HUES64 (cell line): ENCODE measurements around the gene DHX29. TPM values are rescaled to one million over a fixed set of nuclear protein-coding genes. Genes with fewer than 3 reads are reported as not detected.

Source experiments
- H3K27ac ChIP-seq: 2 replicates; pipeline ENCODE4 v1.7.0; 2013; ENCODE audit warnings: low read depth, low read length, inconsistent platforms
- H3K27me3 ChIP-seq: 2 replicates; pipeline ENCODE4 v1.6.1; 2013; ENCODE audit warnings: mild to moderate bottlenecking, low read length; ENCODE audit not compliant: insufficient read depth
- H3K36me3 ChIP-seq: 2 replicates; pipeline ENCODE4 v1.6.1; 2013; ENCODE audit warnings: mild to moderate bottlenecking, low read length; ENCODE audit not compliant: insufficient read depth
- H3K4me1 ChIP-seq: 2 replicates; pipeline ENCODE4 v1.6.1; 2013; ENCODE audit warnings: mild to moderate bottlenecking, low read length, moderate library complexity; ENCODE audit not compliant: insufficient read depth
- H3K4me3 ChIP-seq: 2 replicates; pipeline ENCODE4 v1.5.1; 2013; ENCODE audit warnings: mild to moderate bottlenecking, low read length, moderate library complexity
- H3K9ac ChIP-seq: 2 replicates; pipeline ENCODE4 v1.6.1; 2013; ENCODE audit warnings: mild to moderate bottlenecking, low read depth, low read length
- H3K9me3 ChIP-seq: 2 replicates; pipeline ENCODE4 v1.6.1; 2013; ENCODE audit warnings: low read depth, low read length; ENCODE audit not compliant: insufficient read depth
- WGBS: fragments of 150-250, 120-280 bp; methylation state at CpG from one replicate; pipeline ENCODE4 v1.1.7; 2013; ENCODE audit warnings: missing lambda C conversion rate; 5-methylcytosine and 5-hydroxymethylcytosine counted together
- polyA plus RNA-seq, 2 experiments: library from polyadenylated mRNA; stranded (reverse); fragments of 50-300 nt; gene quantifications; one replicate each; pipeline ENCODE4 v1.2.3, GENCODE V29; 2013

The DHX29 gene
- polyA plus RNA-seq (2013, experiment 1 of 2) = 27.7 TPM
- 24.1 TPM for polyA plus RNA-seq (2013, experiment 2 of 2)

DNA sequence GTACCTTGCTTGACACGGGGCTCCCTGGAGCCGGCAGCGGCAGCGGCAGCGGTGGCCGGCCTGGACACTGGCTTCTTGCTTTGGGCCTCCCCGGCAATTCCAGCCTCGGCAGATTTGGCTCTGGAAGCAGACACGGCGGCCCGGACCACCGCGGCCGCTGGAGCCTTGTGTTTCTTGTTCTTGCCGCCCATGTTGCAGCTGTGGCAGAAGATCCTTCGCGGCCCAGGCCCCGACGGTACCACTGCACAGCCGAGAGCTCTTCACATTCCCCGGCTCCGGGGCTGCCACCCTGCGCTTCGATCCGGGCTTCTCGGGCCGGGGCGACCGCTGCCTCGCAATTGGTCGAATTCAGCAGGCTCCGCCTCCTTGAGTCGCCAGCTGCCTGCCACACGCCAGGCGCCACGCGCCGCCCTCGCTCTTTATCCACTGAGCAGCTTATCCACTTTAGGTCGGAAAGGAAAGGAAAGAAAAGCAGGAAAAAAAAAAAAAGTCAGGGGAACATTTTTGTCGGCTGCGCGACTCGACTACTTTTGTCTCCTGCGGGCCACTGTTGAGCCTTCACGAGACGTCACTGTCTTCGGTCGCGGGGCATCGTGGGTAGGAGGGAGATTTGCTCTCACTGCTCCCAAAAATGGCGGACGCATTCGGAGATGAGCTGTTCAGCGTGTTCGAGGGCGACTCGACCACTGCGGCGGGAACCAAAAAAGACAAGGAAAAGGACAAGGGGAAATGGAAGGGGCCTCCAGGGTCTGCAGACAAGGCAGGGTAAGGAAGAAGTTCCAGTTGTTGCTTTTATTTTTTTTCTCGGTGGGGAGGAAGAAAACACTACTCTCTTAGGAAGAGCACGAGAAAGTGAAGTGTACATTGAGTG lies at the start of gene DHX29, which contains the start of gene MTREX:
TSS of gene DHX29 (minus strand) at position 312 of the 871 bp plus-strand sequence. CDS start at position 191, 121 bp downstream.
TSS of gene MTREX (plus strand) at position 607 of the 871 bp plus-strand sequence. CDS start at position 632, 25 bp downstream.
- WGBS = under 1% methylated on average over 62 of the region's 62 CpGs
- Histone ChIP-seq H3K27ac (peak within 1 kb of the TSS; percentile 91), H3K36me3 (peaks cover 18% of the 10 kb centered on the region), H3K4me1 (peaks cover 17% of the 10 kb centered on the region), H3K9me3 (no peaks in the 10 kb centered on the region), H3K27me3 (no peaks in the 10 kb centered on the region), H3K9ac (peak within 1 kb of the TSS; percentile 96), H3K4me3 (peak within 1 kb of the TSS; percentile 86)

DNA sequence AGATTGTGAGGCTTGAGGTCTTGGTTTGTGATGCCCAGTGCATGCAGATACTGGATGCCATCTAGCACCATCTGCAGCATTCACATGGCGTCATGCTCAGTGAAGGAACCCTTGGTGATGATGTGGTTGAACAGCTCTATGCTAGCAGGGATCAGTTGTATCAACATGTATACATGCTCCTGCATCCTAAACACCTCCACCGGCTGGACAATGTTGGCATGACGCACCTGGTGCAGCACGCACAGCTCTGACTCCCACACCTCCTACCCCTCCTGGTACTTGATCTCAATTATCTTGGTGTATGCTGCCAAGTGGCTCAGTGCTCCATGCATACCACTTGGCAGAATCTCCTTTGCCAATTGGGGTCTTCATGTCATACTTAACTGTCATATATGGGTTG lies 49.4 kb upstream of the DHX29 start:
- no peaks in the 10 kb centered on the region for H3K4me1 ChIP-seq
- peaks cover 87% of the 10 kb centered on the region for H3K36me3 ChIP-seq
- no peak overlapping the region for H3K4me3 ChIP-seq
- no peaks in the 10 kb centered on the region for H3K27me3 ChIP-seq
- no peak overlapping the region for H3K9ac ChIP-seq
- WGBS = 93% methylated on average over 4 of the region's 4 CpGs
- no peaks in the 10 kb centered on the region for H3K9me3 ChIP-seq
- H3K27ac ChIP-seq = no peak overlapping the region

DNA sequence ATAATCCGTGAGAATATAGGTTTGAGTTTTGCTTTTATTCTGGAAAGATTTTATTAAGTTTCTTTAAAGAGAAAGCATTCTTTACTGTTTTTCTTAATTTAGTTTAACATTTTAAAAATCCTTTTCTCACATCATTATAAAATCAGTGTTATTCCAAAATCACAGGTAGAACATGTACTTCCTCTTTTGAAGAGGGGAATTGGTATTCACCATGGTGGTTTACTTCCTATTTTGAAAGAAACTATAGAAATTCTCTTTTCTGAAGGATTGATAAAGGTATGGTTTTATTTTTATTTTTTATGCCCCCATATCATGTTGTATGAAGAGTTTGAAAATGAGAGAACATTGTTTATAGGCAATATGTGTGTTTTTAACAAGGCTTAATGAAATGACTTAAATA lies 43.3 kb upstream of the DHX29 start:
- H3K36me3 ChIP-seq = peaks cover 100% of the 10 kb centered on the region
- H3K4me1 ChIP-seq = no peaks in the 10 kb centered on the region
- H3K9ac ChIP-seq = no peak overlapping the region
- WGBS = no CpG with 5 or more reads among the region's 1 CpG
- peaks cover 5% of the 10 kb centered on the region; the same call in 1 of the 2 replicates for H3K9me3 ChIP-seq
- no peak overlapping the region for H3K4me3 ChIP-seq
- no peaks in the 10 kb centered on the region for H3K27me3 ChIP-seq
- H3K27ac ChIP-seq = no peak overlapping the region

- Histone ChIP-seq H3K36me3 (peaks cover 97% of the 10 kb centered on the region), H3K9ac (no peak overlapping the region), H3K4me3 (no peak overlapping the region), H3K9me3 (peaks cover 11% of the 10 kb centered on the region; the same call in 1 of the 2 replicates), H3K27ac (no peak overlapping the region), H3K27me3 (no peaks in the 10 kb centered on the region), H3K4me1 (no peaks in the 10 kb centered on the region)
- 95% methylated on average over 3 of the region's 3 CpGs for WGBS
Observed at GRCh38 chr5:55347786-55348185, 40.3 kb upstream of the DHX29 start.

- Histone ChIP-seq H3K4me1 (no peaks in the 10 kb centered on the region), H3K27ac (no peak overlapping the region), H3K4me3 (no peak overlapping the region), H3K9ac (no peak overlapping the region), H3K36me3 (peaks cover 95% of the 10 kb centered on the region), H3K9me3 (peaks cover 11% of the 10 kb centered on the region; the same call in 1 of the 2 replicates), H3K27me3 (no peaks in the 10 kb centered on the region)
- WGBS = 96% methylated on average over 4 of the region's 4 CpGs
Observed at GRCh38 chr5:55345327-55345726, 37.8 kb upstream of the DHX29 start.

DNA sequence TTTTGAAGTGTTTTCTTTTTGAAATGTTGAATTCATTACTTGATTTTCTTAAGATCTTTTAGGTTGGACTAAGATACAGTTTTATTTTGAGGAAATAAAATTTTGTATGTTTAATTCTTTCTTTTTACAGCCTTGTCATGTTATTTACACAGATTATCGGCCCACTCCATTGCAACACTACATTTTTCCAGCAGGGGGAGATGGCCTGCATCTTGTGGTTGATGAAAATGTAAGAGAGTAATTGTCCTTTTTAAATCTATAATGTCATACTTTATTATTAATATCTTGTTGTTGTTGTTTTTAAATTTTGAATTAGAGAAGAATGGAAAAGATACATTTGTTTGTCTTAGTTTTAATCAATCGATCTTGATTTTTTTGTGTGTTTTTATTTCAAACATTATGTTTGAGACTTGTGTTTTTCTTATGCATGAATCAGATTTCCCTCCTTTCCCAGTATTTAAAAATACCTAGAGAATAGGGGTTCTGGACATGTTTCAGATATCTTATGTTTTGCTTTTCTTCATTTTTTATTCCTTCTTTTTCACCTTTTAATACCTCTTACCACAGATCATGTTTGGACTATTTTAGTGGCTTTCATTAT lies 37.0 kb upstream of the DHX29 start:
- no peaks in the 10 kb centered on the region for H3K4me1 ChIP-seq
- peaks cover 11% of the 10 kb centered on the region; the same call in 1 of the 2 replicates for H3K9me3 ChIP-seq
- H3K27ac ChIP-seq = no peak overlapping the region
- H3K27me3 ChIP-seq = no peaks in the 10 kb centered on the region
- H3K36me3 ChIP-seq = peaks cover 95% of the 10 kb centered on the region
- no peak overlapping the region for H3K4me3 ChIP-seq
- H3K9ac ChIP-seq = no peak overlapping the region
- WGBS = 90% methylated on average over 1 of the region's 2 CpGs

GRCh38 chr5:55343609-55344008 lies 36.1 kb upstream of the DHX29 start:
- no peaks in the 10 kb centered on the region for H3K4me1 ChIP-seq
- no peak overlapping the region for H3K4me3 ChIP-seq
- H3K27me3 ChIP-seq = no peaks in the 10 kb centered on the region
- no peak overlapping the region for H3K27ac ChIP-seq
- peaks cover 93% of the 10 kb centered on the region for H3K36me3 ChIP-seq
- H3K9ac ChIP-seq = no peak overlapping the region
- peaks cover 11% of the 10 kb centered on the region; the same call in 1 of the 2 replicates for H3K9me3 ChIP-seq
- WGBS = no CpG with 5 or more reads among the region's 1 CpG

DNA sequence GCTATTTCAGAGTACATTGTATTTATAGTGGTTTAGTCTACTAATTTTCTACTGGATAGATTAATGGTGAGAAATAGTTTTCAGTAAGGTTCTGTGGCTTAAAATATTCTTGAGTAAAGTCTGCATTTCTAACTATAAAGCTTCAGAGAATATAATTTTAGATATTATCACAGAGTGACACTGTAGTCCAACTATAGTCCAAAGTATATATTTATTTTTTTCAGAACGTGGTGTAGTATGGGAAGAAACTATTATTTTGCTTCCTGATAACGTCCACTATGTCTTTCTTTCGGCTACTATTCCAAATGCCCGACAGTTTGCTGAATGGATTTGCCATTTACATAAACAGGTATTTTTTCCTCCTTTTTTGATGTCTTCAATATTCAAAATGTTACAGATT lies 35.6 kb upstream of the DHX29 start:
- Histone ChIP-seq H3K27ac (no peak overlapping the region), H3K9me3 (peaks cover 11% of the 10 kb centered on the region; the same call in 1 of the 2 replicates), H3K4me1 (no peaks in the 10 kb centered on the region), H3K4me3 (no peak overlapping the region), H3K36me3 (peaks cover 90% of the 10 kb centered on the region), H3K9ac (no peak overlapping the region), H3K27me3 (no peaks in the 10 kb centered on the region)
- 93% methylated on average over 3 of the region's 4 CpGs for WGBS

- H3K27me3 ChIP-seq = no peaks in the 10 kb centered on the region
- no peaks in the 10 kb centered on the region for H3K4me1 ChIP-seq
- no peak overlapping the region for H3K9ac ChIP-seq
- H3K4me3 ChIP-seq = no peak overlapping the region
- H3K9me3 ChIP-seq = no peaks in the 10 kb centered on the region
- peaks cover 75% of the 10 kb centered on the region for H3K36me3 ChIP-seq
- 94% methylated on average over 5 of the region's 5 CpGs for WGBS
- H3K27ac ChIP-seq = no peak overlapping the region
Observed at GRCh38 chr5:55338810-55339243, 31.3 kb upstream of the DHX29 start.

DNA sequence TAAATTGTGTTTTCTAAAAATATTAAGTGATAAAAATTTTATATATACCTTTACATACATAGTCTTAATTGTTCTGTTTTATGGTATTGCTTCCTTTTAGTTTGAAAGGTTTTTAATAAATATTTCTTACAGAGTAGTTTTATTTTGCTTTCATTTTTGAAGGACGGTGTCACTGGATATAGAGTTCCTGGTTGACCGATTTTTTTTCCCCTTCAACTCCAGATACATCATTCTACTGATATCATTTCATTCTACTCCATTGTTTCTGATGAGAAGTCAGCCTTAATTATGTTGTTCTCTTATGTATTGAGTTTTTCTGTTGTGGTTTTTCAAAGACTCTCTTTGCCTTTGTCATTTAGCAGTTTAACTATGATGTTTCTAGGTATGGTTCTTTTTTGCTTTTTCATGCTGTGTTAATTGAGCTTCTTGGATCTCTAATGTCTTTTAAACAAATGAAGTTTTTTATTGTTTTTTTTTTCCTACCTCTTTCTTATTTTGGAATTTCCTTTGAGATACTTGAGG lies 30.7 kb upstream of the DHX29 start:
- H3K4me1 ChIP-seq = no peaks in the 10 kb centered on the region
- H3K4me3 ChIP-seq = no peak overlapping the region
- no peak overlapping the region for H3K9ac ChIP-seq
- no CpG with 5 or more reads among the region's 2 CpGs for WGBS
- H3K36me3 ChIP-seq = peaks cover 75% of the 10 kb centered on the region
- H3K9me3 ChIP-seq = no peaks in the 10 kb centered on the region
- no peak overlapping the region for H3K27ac ChIP-seq
- no peaks in the 10 kb centered on the region for H3K27me3 ChIP-seq

GRCh38 chr5:55333811-55334210 lies 26.3 kb upstream of the DHX29 start:
- peaks cover 77% of the 10 kb centered on the region for H3K36me3 ChIP-seq
- H3K9me3 ChIP-seq = no peaks in the 10 kb centered on the region
- H3K4me1 ChIP-seq = no peaks in the 10 kb centered on the region
- 92% methylated on average over 2 of the region's 2 CpGs for WGBS
- no peak overlapping the region for H3K27ac ChIP-seq
- H3K27me3 ChIP-seq = no peaks in the 10 kb centered on the region
- H3K4me3 ChIP-seq = no peak overlapping the region
- H3K9ac ChIP-seq = no peak overlapping the region
